BJ (cell line): ENCODE results near the gene RERE. TPM values are rescaled to one million over a fixed set of nuclear protein-coding genes. Genes with fewer than 3 reads are reported as not detected.

Source experiments
- CTCF ChIA-PET: fragments of 350-600 bp; formaldehyde crosslinking; extraction: SDS; loops from one replicate; lab custom pipeline; 2021; ENCODE audit warnings: antibody characterized with exemption, inconsistent platforms; lab: Yijun Ruan, JAX
- POLR2A ChIA-PET: fragments of 300-600 bp; sonication (Branson Sonifier 250); formaldehyde crosslinking; extraction: SDS; loops from one replicate; lab custom pipeline; 2021; ENCODE audit warnings: antibody characterized with exemption; lab: Charles Lee
- DNase-seq: peaks from one replicate; pipeline ENCODE4 v3.0.0-alpha.2; 2011; ENCODE audit warnings: low read depth
- H3K27me3 ChIP-seq: 2 replicates; pipeline ENCODE4 v1.6.0; 2011; ENCODE audit warnings: low read length; ENCODE audit not compliant: control insufficient read depth, insufficient read depth
- H3K36me3 ChIP-seq: 2 replicates; pipeline ENCODE4 v1.5.1; 2011; ENCODE audit warnings: low read length; ENCODE audit not compliant: control insufficient read depth, insufficient read depth
- H3K4me3 ChIP-seq: 2 replicates; pipeline ENCODE4 v1.5.1; 2011; ENCODE audit warnings: low read depth, mild to moderate bottlenecking, control low read depth, low read length
- CTCF ChIP-seq: IDR thresholded peaks from 2 replicates; pipeline ENCODE4 v1.5.1; 2011; ENCODE audit warnings: low read depth, mild to moderate bottlenecking, control low read depth, inconsistent platforms, low read length, moderate library complexity; ENCODE audit not compliant: insufficient read depth
- polyA plus RNA-seq: library from polyadenylated mRNA; depleted of rRNA; stranded (reverse); fragments of >200 nt; gene quantifications from 2 replicates; pipeline ENCODE4 v1.2.3, GENCODE V29; 2011

RERE gene
- polyA plus RNA-seq, 1 experiment: 3.8 TPM

GRCh38 chr1:8551613-8552489 is 265.6 kb downstream of the RERE start:
- no peaks in the 10 kb centered on the region for H3K36me3 ChIP-seq
- no peaks in the 10 kb centered on the region for H3K27me3 ChIP-seq
- POLR2A ChIA-PET: no interaction called here
- no peak for DNase-seq
- TF ChIP-seq CTCF: no peak
- CTCF ChIA-PET: interaction anchor here (0.6 to 2.5 kb wide), 6 partner anchors 9 to 297 kb away, joined by 3 to 16 read pairs (median 3); no protein-coding TSS in a partner anchor
- no peak overlapping the region for H3K4me3 ChIP-seq

- Histone ChIP-seq H3K36me3 (no peaks in the 10 kb centered on the region), H3K27me3 (no peaks in the 10 kb centered on the region), H3K4me3 (no peak overlapping the region)
- ChIA-PET POLR2A (interaction anchor here (0.6 kb wide), 1 partner anchor 150 kb away, joined by 4 read pairs; no protein-coding TSS in a partner anchor), CTCF (interaction anchor here (0.6 to 2.5 kb wide), 4 partner anchors 9 to 176 kb away, joined by 3 to 16 read pairs (median 4); no protein-coding TSS in a partner anchor)
- DNase-seq: no peak
- no peak for TF ChIP-seq CTCF
These were observed 266.4 kb downstream of the RERE start for GRCh38 chr1:8551057-8551456.

GRCh38 chr1:8547791-8548190 is 269.6 kb downstream of the RERE start:
- Histone ChIP-seq H3K36me3 (no peaks in the 10 kb centered on the region), H3K27me3 (no peaks in the 10 kb centered on the region), H3K4me3 (no peak overlapping the region)
- ChIA-PET POLR2A (no interaction called here), CTCF (no interaction called here)
- DNase-seq: no peak
- no peak for TF ChIP-seq CTCF

GRCh38 chr1:8545078-8545477 is 272.4 kb downstream of the RERE start:
- H3K4me3 ChIP-seq: no peak overlapping the region
- H3K36me3 ChIP-seq: no peaks in the 10 kb centered on the region
- TF ChIP-seq CTCF: no peak
- ChIA-PET POLR2A (no interaction called here), CTCF (no interaction called here)
- no peak for DNase-seq
- H3K27me3 ChIP-seq: no peaks in the 10 kb centered on the region

- no peaks in the 10 kb centered on the region for H3K36me3 ChIP-seq
- POLR2A ChIA-PET: no interaction called here
- H3K27me3 ChIP-seq: no peaks in the 10 kb centered on the region
- no peak for DNase-seq
- H3K4me3 ChIP-seq: no peak overlapping the region
- CTCF ChIA-PET: interaction anchor here (0.6 to 1.1 kb wide), 2 partner anchors 16 to 104 kb away, joined by 3 to 4 read pairs; no protein-coding TSS in a partner anchor
- no peak for TF ChIP-seq CTCF
These were observed 272.8 kb downstream of the RERE start for GRCh38 chr1:8544644-8545043.
